ACC112 (cell line): Measurements from ENCODE around the gene TAF3.

ENCODE experiments used
- H2AFZ ChIP-seq: fragments of 200-600 bp; sonication (generic); one replicate; pipeline ENCODE4 v1.6.0; 2017; ENCODE audit warnings: antibody characterized with exemption, low read length; ENCODE audit not compliant: unreplicated experiment
- H3K27ac ChIP-seq: fragments of 200-600 bp; sonication (generic); 2 replicates; pipeline ENCODE4 v1.5.1; 2014; ENCODE audit warnings: low read depth, mild to moderate bottlenecking, antibody characterized with exemption, low read length, moderate library complexity
- H3K27me3 ChIP-seq: fragments of 200-600 bp; sonication (generic); 2 replicates; pipeline ENCODE4 v1.6.1; 2014; ENCODE audit warnings: mild to moderate bottlenecking, antibody characterized with exemption, low read length, moderate library complexity, mixed read lengths; ENCODE audit not compliant: insufficient read depth
- H3K36me3 ChIP-seq: fragments of 200-600 bp; sonication (generic); 2 replicates; pipeline ENCODE4 v1.6.1; 2016; ENCODE audit warnings: mild to moderate bottlenecking, antibody characterized with exemption, low read length, moderate library complexity, mixed read lengths; ENCODE audit not compliant: insufficient read depth
- H3K4me1 ChIP-seq: fragments of 200-600 bp; sonication (generic); one replicate; pipeline ENCODE4 v1.6.1; 2016; ENCODE audit warnings: low read length, mixed read lengths; ENCODE audit not compliant: insufficient read depth, unreplicated experiment, control insufficient read depth
- H3K4me3 ChIP-seq: fragments of 200-600 bp; sonication (generic); 2 replicates; pipeline ENCODE4 v1.5.1; 2014; ENCODE audit warnings: mild to moderate bottlenecking, low read depth, low read length
- H3K79me2 ChIP-seq: fragments of 200-600 bp; sonication (generic); one replicate; pipeline ENCODE4 v1.6.0; 2016; ENCODE audit warnings: low read length; ENCODE audit not compliant: control insufficient read depth, unreplicated experiment, insufficient read depth

TAF3 gene

GRCh38 chr10:7933262-7933661 is 115.0 kb downstream of the TAF3 start:
- H2AFZ ChIP-seq, result no peak overlapping the region
- no peaks in the 10 kb centered on the region for H3K27me3 ChIP-seq
- no peaks in the 10 kb centered on the region for H3K4me1 ChIP-seq
- no peak overlapping the region for H3K27ac ChIP-seq
- no peak overlapping the region for H3K4me3 ChIP-seq
- no peaks in the 10 kb centered on the region for H3K36me3 ChIP-seq
- no peaks in the 10 kb centered on the region for H3K79me2 ChIP-seq

DNA sequence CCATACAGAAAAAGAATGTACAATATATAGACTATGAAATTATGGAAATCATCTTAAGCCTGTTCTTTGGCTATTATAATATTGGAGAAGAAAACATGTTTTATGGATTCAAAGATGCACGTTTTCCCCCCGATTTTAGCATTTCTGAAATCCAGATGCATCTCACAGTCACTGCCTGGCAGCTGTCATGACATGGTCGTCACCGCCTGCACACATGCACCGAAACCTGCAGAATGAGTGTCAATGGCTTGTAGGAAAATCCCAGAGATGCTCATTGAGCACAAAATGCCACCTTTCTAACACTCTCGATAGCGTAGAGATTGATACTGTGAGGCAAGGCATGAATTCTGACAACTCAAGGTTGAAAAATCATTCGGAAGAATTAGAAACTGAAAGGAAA is 115.5 kb downstream of the TAF3 start:
- H3K4me3 ChIP-seq, result no peak overlapping the region
- H3K79me2 ChIP-seq, result no peaks in the 10 kb centered on the region
- no peak overlapping the region for H2AFZ ChIP-seq
- H3K27ac ChIP-seq, result no peak overlapping the region
- H3K27me3 ChIP-seq, result no peaks in the 10 kb centered on the region
- no peaks in the 10 kb centered on the region for H3K4me1 ChIP-seq
- H3K36me3 ChIP-seq, result no peaks in the 10 kb centered on the region

DNA sequence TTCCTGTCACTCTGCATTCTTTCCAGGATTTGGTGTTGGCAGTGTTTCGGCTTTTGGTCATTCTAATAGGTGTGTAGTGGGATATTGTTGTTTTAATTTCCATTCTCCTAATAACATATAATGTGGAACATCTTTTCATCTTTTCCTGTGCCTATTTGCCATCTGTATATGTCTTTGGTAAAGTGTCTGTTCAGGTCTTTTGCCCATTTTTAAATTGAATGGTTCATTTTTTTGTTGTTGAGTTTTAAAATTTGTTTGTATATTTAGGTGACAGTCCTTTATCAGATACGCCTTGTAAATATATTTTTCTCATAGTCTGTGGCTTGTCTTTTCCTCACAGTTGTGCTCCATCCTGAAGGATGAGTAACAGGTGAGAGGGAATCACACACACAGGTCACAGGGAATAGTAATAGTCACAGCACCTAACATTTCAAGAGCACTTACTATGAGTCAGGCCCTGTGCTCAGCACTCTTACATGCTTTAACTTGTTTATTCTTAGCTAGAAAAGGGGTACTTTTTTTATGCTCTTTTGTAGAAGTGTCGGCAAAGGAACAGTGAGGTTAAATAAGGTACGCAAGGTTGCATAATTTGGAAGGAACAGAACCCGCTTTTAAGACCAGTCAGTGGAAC is 119.1 kb downstream of the TAF3 start:
- Histone ChIP-seq H3K36me3 (no peaks in the 10 kb centered on the region), H3K4me3 (no peak overlapping the region), H3K4me1 (no peaks in the 10 kb centered on the region), H3K27me3 (no peaks in the 10 kb centered on the region), H3K79me2 (no peaks in the 10 kb centered on the region), H3K27ac (no peak overlapping the region), H2AFZ (no peak overlapping the region)

DNA sequence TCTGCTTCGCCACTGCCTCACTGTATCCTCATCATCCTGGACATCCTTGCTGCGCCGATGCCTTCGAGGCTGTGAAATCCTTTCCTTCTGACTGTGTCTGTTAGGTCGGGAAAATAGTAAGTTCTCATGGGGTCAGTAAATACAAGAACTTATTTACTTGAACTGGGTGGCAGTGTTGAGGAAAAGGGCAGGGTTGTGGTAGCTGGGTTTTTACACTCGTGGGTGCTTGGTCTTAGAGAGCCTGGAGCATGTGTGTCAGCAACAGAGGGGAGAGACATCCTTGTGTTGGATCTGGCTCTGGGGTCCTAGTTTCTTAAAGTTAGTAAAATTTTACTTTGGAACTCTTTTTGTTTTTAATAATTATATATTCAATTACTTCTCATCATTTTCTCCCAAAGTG is 123.3 kb downstream of the TAF3 start:
- no peaks in the 10 kb centered on the region for H3K27me3 ChIP-seq
- H3K36me3 ChIP-seq, result no peaks in the 10 kb centered on the region
- H3K4me3 ChIP-seq, result no peak overlapping the region
- H3K79me2 ChIP-seq, result peaks cover 8% of the 10 kb centered on the region
- H3K27ac ChIP-seq, result no peak overlapping the region
- H2AFZ ChIP-seq, result no peak overlapping the region
- H3K4me1 ChIP-seq, result peaks cover 22% of the 10 kb centered on the region

GRCh38 chr10:7942316-7942715 is 124.0 kb downstream of the TAF3 start:
- Histone ChIP-seq H3K4me1 (peaks cover 22% of the 10 kb centered on the region), H2AFZ (no peak overlapping the region), H3K79me2 (peaks cover 8% of the 10 kb centered on the region), H3K4me3 (no peak overlapping the region), H3K27ac (no peak overlapping the region), H3K36me3 (no peaks in the 10 kb centered on the region), H3K27me3 (no peaks in the 10 kb centered on the region)

- H3K79me2 ChIP-seq, result peaks cover 8% of the 10 kb centered on the region
- no peaks in the 10 kb centered on the region for H3K27me3 ChIP-seq
- no peak overlapping the region for H3K27ac ChIP-seq
- no peak overlapping the region for H2AFZ ChIP-seq
- no peak overlapping the region for H3K4me3 ChIP-seq
- no peaks in the 10 kb centered on the region for H3K36me3 ChIP-seq
- peaks cover 28% of the 10 kb centered on the region for H3K4me1 ChIP-seq
These were observed 124.6 kb downstream of the TAF3 start for GRCh38 chr10:7942859-7943258.

DNA sequence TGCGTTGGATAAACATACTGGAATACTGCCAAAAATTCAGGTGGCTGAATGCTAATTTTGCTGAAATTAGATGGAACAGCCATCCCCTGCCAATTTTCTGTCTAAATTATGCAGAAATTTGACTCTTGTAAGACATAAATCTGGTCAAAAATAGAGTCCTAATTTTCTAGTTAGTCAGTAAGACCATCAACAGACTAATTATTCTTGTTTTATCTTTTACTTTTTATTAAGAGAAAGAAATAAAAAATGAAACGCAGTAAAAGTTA is 125.8 kb downstream of the TAF3 start:
- Histone ChIP-seq H3K36me3 (no peaks in the 10 kb centered on the region), H3K27ac (no peak overlapping the region), H3K4me1 (peaks cover 41% of the 10 kb centered on the region), H3K4me3 (no peak overlapping the region), H3K79me2 (peaks cover 8% of the 10 kb centered on the region), H2AFZ (no peak overlapping the region), H3K27me3 (no peaks in the 10 kb centered on the region)

GRCh38 chr10:7944537-7944936 is 126.2 kb downstream of the TAF3 start:
- H3K4me3 ChIP-seq, result no peak overlapping the region
- no peak overlapping the region for H2AFZ ChIP-seq
- H3K27ac ChIP-seq, result no peak overlapping the region
- no peaks in the 10 kb centered on the region for H3K36me3 ChIP-seq
- peaks cover 8% of the 10 kb centered on the region for H3K79me2 ChIP-seq
- peaks cover 43% of the 10 kb centered on the region for H3K4me1 ChIP-seq
- no peaks in the 10 kb centered on the region for H3K27me3 ChIP-seq

DNA sequence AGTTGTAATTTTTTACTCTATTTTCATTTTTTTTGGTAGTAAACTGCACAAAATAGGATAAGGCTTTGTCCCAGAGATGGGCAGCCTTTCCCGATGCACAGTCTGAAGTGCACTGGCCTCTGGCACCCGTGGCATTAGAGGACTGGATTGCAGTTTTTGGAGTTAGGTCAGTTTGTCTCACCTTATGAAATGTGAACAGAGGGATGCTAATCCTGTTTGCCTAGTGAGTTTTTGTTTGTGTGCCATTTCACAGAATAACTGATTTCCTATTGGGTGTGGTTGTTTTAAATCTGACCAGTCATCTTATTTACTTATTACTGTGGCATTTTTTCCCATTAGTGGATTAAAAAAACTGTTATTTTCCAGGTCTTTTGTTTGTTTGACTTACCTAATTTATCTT is 126.7 kb downstream of the TAF3 start:
- peaks cover 8% of the 10 kb centered on the region for H3K79me2 ChIP-seq
- no peaks in the 10 kb centered on the region for H3K27me3 ChIP-seq
- H2AFZ ChIP-seq, result no peak overlapping the region
- no peaks in the 10 kb centered on the region for H3K36me3 ChIP-seq
- no peak overlapping the region for H3K27ac ChIP-seq
- H3K4me3 ChIP-seq, result no peak overlapping the region
- H3K4me1 ChIP-seq, result peaks cover 43% of the 10 kb centered on the region

- Histone ChIP-seq H3K36me3 (no peaks in the 10 kb centered on the region), H3K27me3 (no peaks in the 10 kb centered on the region), H3K79me2 (peaks cover 8% of the 10 kb centered on the region), H3K27ac (no peak overlapping the region), H2AFZ (no peak overlapping the region), H3K4me1 (peaks cover 43% of the 10 kb centered on the region), H3K4me3 (no peak overlapping the region)
These were observed 127.3 kb downstream of the TAF3 start for GRCh38 chr10:7945469-7946187.

GRCh38 chr10:7948371-7949000 is 130.2 kb downstream of the TAF3 start:
- no peaks in the 10 kb centered on the region for H3K27me3 ChIP-seq
- H2AFZ ChIP-seq, result no peak overlapping the region
- peak overlapping the region; percentile 81 for H3K27ac ChIP-seq
- peak overlapping the region; percentile 39; the same call in 1 of the 2 replicates for H3K4me3 ChIP-seq
- peaks cover 51% of the 10 kb centered on the region for H3K4me1 ChIP-seq
- H3K36me3 ChIP-seq, result no peaks in the 10 kb centered on the region
- peaks cover 8% of the 10 kb centered on the region for H3K79me2 ChIP-seq
